ENCODE results near the gene TACC2.

- TF ChIP-seq EP300 (IDR thresholded peaks at IDR 0.05) (no peak), POLR2AphosphoS5 (IDR thresholded peaks at IDR 0.05) (peak in 1 of 3 donors; percentile 62)
Measured at GRCh38 chr10:122298598-122299301, 309.8 kb downstream of the TACC2 start.
